ENCODE measurements around the gene DGCR6.
"Not testable (repeated sequence)": the region's sequence is repeated elsewhere in the genome, so short reads cannot be mapped to it uniquely, and the experiment has no call there.

Gene DGCR6

DNA sequence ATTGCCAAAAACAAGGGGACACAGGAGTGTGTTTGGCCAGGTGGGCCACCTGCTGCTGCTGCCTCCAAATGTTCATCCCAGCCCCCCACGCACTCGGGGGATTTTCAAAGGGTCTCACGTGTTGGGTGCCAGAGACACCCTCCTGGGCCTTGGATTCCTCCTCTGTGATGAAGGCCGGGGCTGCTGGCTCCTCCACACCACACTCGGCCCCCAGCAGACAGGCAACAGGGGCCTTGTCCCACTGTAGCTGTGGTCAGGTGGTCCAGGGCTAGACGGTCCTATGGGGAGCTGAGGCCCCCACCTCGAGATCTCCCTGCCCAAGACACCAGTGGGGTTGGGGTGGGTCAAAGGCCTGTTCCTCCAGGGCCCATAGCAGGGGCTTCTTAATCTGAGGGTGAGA, 55.1 kb downstream of the DGCR6 start:
- not testable (repeated sequence) for DNase-seq

Measured in Kasumi-1 (cell line).